Type B pancreatic cell (in vitro differentiated cells): ENCODE measurements around the gene NTM. TPM values are rescaled to one million over a fixed set of nuclear protein-coding genes. Genes with fewer than 3 reads are reported as not detected.

ENCODE experiments used
- DNase-seq: peaks from one replicate; pipeline ENCODE4 v3.0.0; 2021; ENCODE audit warnings: mixed read lengths; ENCODE audit not compliant: unreplicated experiment; ENCODE audit errors: extremely low spot score
- H3K27ac Mint-ChIP-seq: 2 replicates; pipeline ENCODE4 v1.8.0; 2021; ENCODE audit warnings: mild to moderate bottlenecking, mixed read lengths
- H3K27me3 Mint-ChIP-seq: 2 replicates; pipeline ENCODE4 v1.8.0; 2021; ENCODE audit warnings: mixed read lengths
- H3K36me3 Mint-ChIP-seq: 2 replicates; pipeline ENCODE4 v1.8.0; 2021; ENCODE audit warnings: mixed read lengths
- H3K4me1 Mint-ChIP-seq: one replicate; pipeline ENCODE4 v1.8.0; 2021; ENCODE audit warnings: mixed read lengths; ENCODE audit not compliant: unreplicated experiment
- H3K4me3 Mint-ChIP-seq: 2 replicates; pipeline ENCODE4 v1.8.0; 2021; ENCODE audit warnings: mild to moderate bottlenecking, mixed read lengths
- H3K9me3 Mint-ChIP-seq: 2 replicates; pipeline ENCODE4 v1.8.0; 2021; ENCODE audit warnings: mixed read lengths
- total RNA-seq: library from RNA; stranded (reverse); gene quantifications from 2 replicates; pipeline ENCODE4 v1.2.1, GENCODE V29; 2021; ENCODE audit warnings: low replicate concordance
- TF ChIP-seq, protein P1 (sequence below): fragments of 200-600 bp; sonication (generic); conservative IDR thresholded peaks from 2 replicates; pipeline ENCODE4 v1.5.0; 2021; ENCODE audit warnings: antibody characterized with exemption, mild to moderate bottlenecking

The NTM gene
- total RNA-seq, 1 donor from 2014 or later, result 19.2 TPM

- no peak overlapping the region for H3K4me3 Mint-ChIP-seq
- no peak for DNase-seq
- H3K27ac Mint-ChIP-seq, result no peak overlapping the region
- H3K36me3 Mint-ChIP-seq, result no peaks in the 10 kb centered on the region
- TF ChIP-seq, protein P1, sequence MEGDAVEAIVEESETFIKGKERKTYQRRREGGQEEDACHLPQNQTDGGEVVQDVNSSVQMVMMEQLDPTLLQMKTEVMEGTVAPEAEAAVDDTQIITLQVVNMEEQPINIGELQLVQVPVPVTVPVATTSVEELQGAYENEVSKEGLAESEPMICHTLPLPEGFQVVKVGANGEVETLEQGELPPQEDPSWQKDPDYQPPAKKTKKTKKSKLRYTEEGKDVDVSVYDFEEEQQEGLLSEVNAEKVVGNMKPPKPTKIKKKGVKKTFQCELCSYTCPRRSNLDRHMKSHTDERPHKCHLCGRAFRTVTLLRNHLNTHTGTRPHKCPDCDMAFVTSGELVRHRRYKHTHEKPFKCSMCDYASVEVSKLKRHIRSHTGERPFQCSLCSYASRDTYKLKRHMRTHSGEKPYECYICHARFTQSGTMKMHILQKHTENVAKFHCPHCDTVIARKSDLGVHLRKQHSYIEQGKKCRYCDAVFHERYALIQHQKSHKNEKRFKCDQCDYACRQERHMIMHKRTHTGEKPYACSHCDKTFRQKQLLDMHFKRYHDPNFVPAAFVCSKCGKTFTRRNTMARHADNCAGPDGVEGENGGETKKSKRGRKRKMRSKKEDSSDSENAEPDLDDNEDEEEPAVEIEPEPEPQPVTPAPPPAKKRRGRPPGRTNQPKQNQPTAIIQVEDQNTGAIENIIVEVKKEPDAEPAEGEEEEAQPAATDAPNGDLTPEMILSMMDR, result no peak
- peaks cover 23% of the 10 kb centered on the region for H3K27me3 Mint-ChIP-seq
- peaks cover 11% of the 10 kb centered on the region for H3K4me1 Mint-ChIP-seq
- no peaks in the 10 kb centered on the region for H3K9me3 Mint-ChIP-seq
Measured at GRCh38 chr11:132094598-132094997, 724.2 kb downstream of the NTM start.

GRCh38 chr11:132095230-132096131, 725.1 kb downstream of the NTM start:
- no peak overlapping the region for H3K27ac Mint-ChIP-seq
- H3K27me3 Mint-ChIP-seq, result peaks cover 27% of the 10 kb centered on the region
- TF ChIP-seq, protein P1, result no peak
- no peaks in the 10 kb centered on the region for H3K9me3 Mint-ChIP-seq
- H3K4me1 Mint-ChIP-seq, result peaks cover 11% of the 10 kb centered on the region
- H3K36me3 Mint-ChIP-seq, result no peaks in the 10 kb centered on the region
- no peak overlapping the region for H3K4me3 Mint-ChIP-seq
- DNase-seq, result no peak

DNA sequence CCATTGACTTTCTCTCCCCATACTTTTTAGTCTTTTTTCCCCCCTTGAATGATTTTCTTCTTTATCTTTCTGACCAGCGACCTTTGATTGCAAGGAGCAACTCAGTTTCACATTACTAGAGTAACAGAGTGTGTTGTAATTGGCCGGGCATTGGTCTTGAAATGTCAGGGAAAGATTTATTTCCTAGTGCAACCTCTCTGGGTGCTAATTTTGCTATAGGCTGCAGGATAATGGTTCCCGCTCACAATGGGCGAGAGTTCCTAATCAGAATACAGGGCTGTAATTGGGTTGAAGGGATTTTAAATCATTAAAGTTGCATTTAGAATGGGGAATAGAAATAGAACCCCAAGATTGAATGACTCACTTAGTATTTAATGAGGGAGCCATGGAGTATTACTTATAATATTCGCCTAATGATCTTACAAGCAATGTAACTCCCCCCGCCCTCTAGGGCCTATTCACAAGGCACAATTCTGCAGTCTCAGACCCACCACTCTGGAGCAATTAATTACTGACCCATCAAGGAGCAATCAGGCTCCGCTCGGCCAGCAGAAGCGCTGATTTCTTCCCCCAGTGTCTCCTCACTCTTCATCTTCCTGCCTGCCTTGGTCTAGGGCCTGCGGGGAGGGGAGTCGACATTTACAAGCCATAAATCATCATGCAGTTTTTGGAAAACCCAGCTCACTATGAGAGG, 725.9 kb downstream of the NTM start:
- TF ChIP-seq, protein P1, result no peak
- H3K36me3 Mint-ChIP-seq, result no peaks in the 10 kb centered on the region
- no peak for DNase-seq

GRCh38 chr11:132099692-132100091, 729.3 kb downstream of the NTM start:
- H3K9me3 Mint-ChIP-seq, result no peaks in the 10 kb centered on the region
- H3K4me1 Mint-ChIP-seq, result peaks cover 11% of the 10 kb centered on the region
- no peak overlapping the region for H3K27ac Mint-ChIP-seq
- no peak for DNase-seq
- peaks cover 28% of the 10 kb centered on the region for H3K27me3 Mint-ChIP-seq
- TF ChIP-seq, protein P1, result peak; percentile 70
- no peak overlapping the region for H3K4me3 Mint-ChIP-seq
- H3K36me3 Mint-ChIP-seq, result no peaks in the 10 kb centered on the region

More for the DNA sequence above, 725.9 kb downstream of the NTM start:
- peaks cover 11% of the 10 kb centered on the region for H3K4me1 Mint-ChIP-seq
- no peak overlapping the region for H3K4me3 Mint-ChIP-seq
- peaks cover 27% of the 10 kb centered on the region for H3K27me3 Mint-ChIP-seq
- H3K27ac Mint-ChIP-seq, result no peak overlapping the region
- no peaks in the 10 kb centered on the region for H3K9me3 Mint-ChIP-seq

DNA sequence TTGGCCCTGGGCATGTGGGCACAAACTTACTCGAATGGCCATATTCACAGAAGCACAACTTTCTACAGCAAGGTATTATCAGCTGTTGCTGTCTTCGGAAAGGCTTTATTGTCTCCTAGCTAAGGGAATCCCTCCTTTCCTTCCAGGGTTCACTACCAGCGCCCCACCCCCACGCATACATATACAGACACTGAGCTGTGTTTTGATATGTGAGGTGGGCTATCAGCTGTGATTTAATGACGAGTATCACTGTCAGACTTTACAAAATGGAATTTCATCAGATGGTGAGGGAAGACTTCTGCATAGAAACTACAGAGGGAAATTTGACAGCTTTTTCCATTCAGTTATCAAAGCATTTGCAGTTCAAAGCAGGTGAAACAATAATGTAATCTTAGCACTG, 730.2 kb downstream of the NTM start:
- no peak for DNase-seq
- TF ChIP-seq, protein P1, result no peak
- Mint-ChIP-seq H3K27me3 (peaks cover 28% of the 10 kb centered on the region), H3K36me3 (no peaks in the 10 kb centered on the region), H3K4me1 (peaks cover 6% of the 10 kb centered on the region), H3K27ac (no peak overlapping the region), H3K9me3 (no peaks in the 10 kb centered on the region), H3K4me3 (no peak overlapping the region)
